HepG2 (cell line): ENCODE measurements around the gene COBLL1.

Experiments used
- ATF1 ChIP-seq: IDR thresholded peaks from 2 replicates; pipeline ENCODE4 v1.6.1; 2016; ENCODE audit warnings: mild to moderate bottlenecking, control low read depth
- ATF3 ChIP-seq: sonication (generic); formaldehyde crosslinking; IDR thresholded peaks from 2 replicates; pipeline ENCODE4 v1.4.0; 2020; ENCODE audit warnings: missing genetic modification reagents
- BRCA1 ChIP-seq: sonication (generic); formaldehyde crosslinking; IDR thresholded peaks from 2 replicates; pipeline ENCODE4 v1.4.0; 2020; ENCODE audit warnings: missing genetic modification reagents
- CTCF ChIP-seq: sonication (generic); formaldehyde crosslinking; IDR thresholded peaks from 2 replicates; pipeline ENCODE4 v1.5.0; 2020; ENCODE audit warnings: mild to moderate bottlenecking, missing genetic modification reagents, moderate library complexity
- HNF4A ChIP-seq: sonication (generic); formaldehyde crosslinking; IDR thresholded peaks from 2 replicates; pipeline ENCODE4 v1.4.0; 2020; ENCODE audit warnings: missing genetic modification reagents
- LCORL ChIP-seq, 2 experiments: fragments of 450-650 bp in 1 of 2; sonication (generic) in 1 of 2; formaldehyde crosslinking in 1 of 2; IDR thresholded peaks; 2 replicates each; pipeline versions ENCODE4 v1.5.0 to v1.6.1; 2017 to 2020; ENCODE audit warnings: antibody characterized with exemption in 1 of 2, missing genetic modification reagents in 1 of 2
- POLR2AphosphoS2 ChIP-seq: IDR thresholded peaks from 2 replicates; pipeline ENCODE4 v1.6.1; 2011; ENCODE audit warnings: low read depth, low read length, improper control_type of control experiment
- RAD21 ChIP-seq: fragments of 450-650 bp; formaldehyde crosslinking; IDR thresholded peaks from 2 replicates; pipeline ENCODE4 v1.5.0; 2020; ENCODE audit warnings: mild to moderate bottlenecking
- ZNF3 ChIP-seq: IDR thresholded peaks from 2 replicates; pipeline ENCODE4 v1.7.0; 2017; ENCODE audit warnings: inconsistent platforms
- ZNF350 ChIP-seq: sonication (generic); formaldehyde crosslinking; IDR thresholded peaks from 2 replicates; pipeline ENCODE4 v1.4.0; 2020; ENCODE audit warnings: mild to moderate bottlenecking, low read depth, missing genetic modification reagents, borderline replicate concordance
- ZNF883 ChIP-seq: sonication (generic); formaldehyde crosslinking; IDR thresholded peaks from 2 replicates; pipeline ENCODE4 v1.5.1; 2020; ENCODE audit warnings: mild to moderate bottlenecking, missing genetic modification reagents; ENCODE audit errors: not compliant biosample characterization
- TF ChIP-seq, protein P1 (sequence below): sonication (generic); formaldehyde crosslinking; IDR thresholded peaks from 2 replicates; pipeline ENCODE4 v1.4.0; 2020; ENCODE audit warnings: missing genetic modification reagents

DNA sequence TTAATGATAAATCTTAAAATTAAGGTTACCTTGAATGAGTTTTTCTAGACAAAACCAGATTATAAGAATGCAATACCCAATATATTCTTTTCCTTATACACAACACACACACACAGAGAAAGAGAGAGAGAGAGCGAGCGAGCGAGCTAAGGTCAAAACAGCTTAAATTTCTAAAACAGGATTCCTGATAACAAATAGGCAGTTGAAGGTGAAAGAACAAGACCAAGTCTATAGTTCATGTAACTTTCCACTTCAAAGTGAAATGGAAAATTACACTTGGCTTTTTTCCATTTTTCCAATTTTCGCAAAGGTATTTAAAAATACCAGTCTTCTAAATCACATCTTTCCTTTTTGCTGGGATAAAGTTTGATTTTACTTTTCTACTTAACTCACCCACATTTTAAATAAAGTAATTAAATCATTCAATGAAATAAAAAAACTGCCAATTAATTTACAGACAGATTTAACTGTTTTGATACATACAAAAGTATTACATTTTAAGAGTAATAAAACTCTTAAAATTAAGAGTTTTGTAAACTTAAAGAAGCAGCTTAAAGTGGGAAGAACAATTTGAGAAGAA lies 98.8 kb downstream of the COBLL1 start:
- TF ChIP-seq POLR2AphosphoS2 (no peak), CTCF (CRISPR knock-in tag) (no peak), HNF4A (CRISPR knock-in tag) (peak; percentile 98), ZNF883 (CRISPR knock-in tag) (no peak), BRCA1 (CRISPR knock-in tag) (no peak), ZNF350 (CRISPR knock-in tag) (no peak), ATF3 (no peak), RAD21 (no peak), ZNF3 (CRISPR knock-in tag) (peak; percentile 85; the same call in 1 of the 2 replicates), ATF1 (CRISPR knock-in tag) (peak; percentile 54; the same call in 1 of the 2 replicates), LCORL (IDR thresholded peaks at IDR 0.05) (peak; percentile 96), LCORL (CRISPR knock-in tag; IDR thresholded peaks at IDR 0.05) (peak; percentile 73; the same call in 1 of the 2 replicates)
- TF ChIP-seq, protein P1, sequence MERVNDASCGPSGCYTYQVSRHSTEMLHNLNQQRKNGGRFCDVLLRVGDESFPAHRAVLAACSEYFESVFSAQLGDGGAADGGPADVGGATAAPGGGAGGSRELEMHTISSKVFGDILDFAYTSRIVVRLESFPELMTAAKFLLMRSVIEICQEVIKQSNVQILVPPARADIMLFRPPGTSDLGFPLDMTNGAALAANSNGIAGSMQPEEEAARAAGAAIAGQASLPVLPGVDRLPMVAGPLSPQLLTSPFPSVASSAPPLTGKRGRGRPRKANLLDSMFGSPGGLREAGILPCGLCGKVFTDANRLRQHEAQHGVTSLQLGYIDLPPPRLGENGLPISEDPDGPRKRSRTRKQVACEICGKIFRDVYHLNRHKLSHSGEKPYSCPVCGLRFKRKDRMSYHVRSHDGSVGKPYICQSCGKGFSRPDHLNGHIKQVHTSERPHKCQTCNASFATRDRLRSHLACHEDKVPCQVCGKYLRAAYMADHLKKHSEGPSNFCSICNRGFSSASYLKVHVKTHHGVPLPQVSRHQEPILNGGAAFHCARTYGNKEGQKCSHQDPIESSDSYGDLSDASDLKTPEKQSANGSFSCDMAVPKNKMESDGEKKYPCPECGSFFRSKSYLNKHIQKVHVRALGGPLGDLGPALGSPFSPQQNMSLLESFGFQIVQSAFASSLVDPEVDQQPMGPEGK (CRISPR knock-in tag), result 0 out of 2 replicates have a peak, but pooled peaks have one; percentile 46
